ENCODE measurements around the gene EGFLAM. TPM values are rescaled to one million over a fixed set of nuclear protein-coding genes. Genes with fewer than 3 reads are reported as not detected.

Gene EGFLAM
- total and polyA plus RNA-seq, 10 of the 15 experiments (the other 5 are each of a cell fraction or from before 2014, with no cell fraction given) = 0.37 TPM; not detected in 9

- no peak for TF ChIP-seq ZNF274 (IDR thresholded peaks at IDR 0.05; ENCODE audit: insufficient read depth, insufficient read length)
- no peak for TF ChIP-seq SREBF2 (IDR thresholded peaks at IDR 0.05; ENCODE audit: low read length)
- no peak for TF ChIP-seq POLR2AphosphoS2 (IDR thresholded peaks at IDR 0.05; ENCODE audit: low read depth, low read length)
- no peak for TF ChIP-seq ATF3 (IDR thresholded peaks at IDR 0.05; ENCODE audit: borderline replicate concordance, extremely low read depth, low read depth, low read length)
Measured at GRCh38 chr5:38259062-38259808, 876 bp downstream of the EGFLAM start (continued).

- SMC1A ChIA-PET (ENCODE audit: uncharacterized antibody, unreplicated experiment) = interaction anchor here (2.3 kb wide), 1 partner anchor 10 kb away, joined by 4 read pairs; no protein-coding TSS in a partner anchor
- no peaks in the 10 kb centered on the region for H3K79me2 ChIP-seq (ENCODE audit: control insufficient read depth, insufficient read depth, low read length)
- no peak overlapping the region for H3K27ac ChIP-seq (ENCODE audit: control insufficient read depth, insufficient read depth)
- H3K27me3 ChIP-seq (replicated peaks in 1 of 2; ENCODE audit: control insufficient read depth in 2 of 2, insufficient read depth in 2 of 2, low read length in 1 of 2) = peaks cover 0 to 7% of the 10 kb centered on the region in 2 experiments; a peak in 1 of 4 replicates
- no TSS peak for BruUV-seq (replicated peaks)
- H2AFZ ChIP-seq (ENCODE audit: control insufficient read depth, low read depth, low read length) = no peak overlapping the region
- H3K4me2 ChIP-seq (ENCODE audit: control insufficient read depth, insufficient read depth) = no peak overlapping the region
- no peaks in the 10 kb centered on the region for H3K4me1 ChIP-seq (ENCODE audit: control insufficient read depth, insufficient read depth, low read length)
- H3K36me3 ChIP-seq (ENCODE audit: control insufficient read depth in 2 of 2, insufficient read depth in 2 of 2, low read length in 1 of 2) = no peaks in the 10 kb centered on the region
- intact Hi-C loops (cut with micrococcal nuclease; ENCODE audit: unreplicated experiment) (loop anchor here (10.0 kb wide), 1 partner anchor 555 kb away; no protein-coding TSS in a partner anchor), in situ Hi-C loops (cut with MboI) (no loop called here)
- POLR2A ChIA-PET = no interaction called here
- H3K9me3 ChIP-seq (replicated peaks; ENCODE audit: control insufficient read depth, insufficient read depth, low read length) = no peaks in the 10 kb centered on the region
- FAIRE-seq (no peak), DNase-seq (ENCODE audit: low read depth, low spot score) (no peak), ATAC-seq (no peak)
- H4K20me1 ChIP-seq (ENCODE audit: control insufficient read depth, insufficient read depth) = no peaks in the 10 kb centered on the region
- H3K4me3 ChIP-seq = no peak overlapping the region
- CTCF ChIA-PET = no interaction called here
- no peak overlapping the region for H3K9ac ChIP-seq (ENCODE audit: control insufficient read depth, insufficient read depth, low read length)
- RAD21 ChIA-PET (ENCODE audit: unreplicated experiment) = no interaction called here
- WGBS (ENCODE audit: insufficient coverage, insufficient replicate concordance, low lambda C conversion rate, missing lambda C conversion rate) = 17% methylated on average over 6 of the region's 6 CpGs
- TF ChIP-seq DPF2 (IDR thresholded peaks at IDR 0.05) = no peak
- TF ChIP-seq EP300 (IDR thresholded peaks at IDR 0.05; ENCODE audit: borderline replicate concordance in 1 of 2, control insufficient read depth in 1 of 2, low read depth in 2 of 2, low read length in 2 of 2) = no peak
- no peak for TF ChIP-seq PAX5 (IDR thresholded peaks at IDR 0.05; ENCODE audit: borderline replicate concordance, low read depth, low read length)
- TF ChIP-seq SPI1 (IDR thresholded peaks at IDR 0.05; ENCODE audit: borderline replicate concordance, insufficient read depth, low read depth, low read length) = no peak
- no peak for TF ChIP-seq STAT1 (conservative IDR thresholded peaks at IDR 0.05)
- no peak for TF ChIP-seq MEF2B (IDR thresholded peaks at IDR 0.05; ENCODE audit: partially characterized antibody, poor library complexity, severe bottlenecking)
- no peak for TF ChIP-seq ZSCAN29 (IDR thresholded peaks at IDR 0.05)
- no peak for TF ChIP-seq ATF3 (IDR thresholded peaks at IDR 0.05; ENCODE audit: borderline replicate concordance, extremely low read depth, low read depth, low read length)
- TF ChIP-seq E4F1 (IDR thresholded peaks at IDR 0.05; ENCODE audit: borderline replicate concordance, partially characterized antibody) = no peak
- TF ChIP-seq BMI1 (IDR thresholded peaks at IDR 0.05; ENCODE audit: borderline replicate concordance) = no peak
- TF ChIP-seq SIX5 (IDR thresholded peaks at IDR 0.05; ENCODE audit: low read depth, low read length, severe bottlenecking) = no peak
- TF ChIP-seq CEBPB (IDR thresholded peaks at IDR 0.05; ENCODE audit: borderline replicate concordance in 1 of 2, low read depth in 2 of 2, low read length in 2 of 2) = no peak
Measured at GRCh38 chr5:38259809-38260160, 1.4 kb downstream of the EGFLAM start.

All from GM12878 (cell line).